AG20443 (cell line): ENCODE results near the gene DBI.
A peak's percentile ranks its signal among the peaks of the same experiment; 100 is the strongest.
"Not testable (repeated sequence)": the region's sequence is repeated elsewhere in the genome, so short reads cannot be mapped to it uniquely, and the experiment has no call there.

Source experiments
- DNase-seq: peaks from one replicate; pipeline ENCODE4 v3.0.0; 2012; ENCODE audit warnings: low spot score, mixed read lengths

DBI gene

GRCh38 chr2:119402645-119403560 lies 36.1 kb downstream of the DBI start:
- no peak for DNase-seq

- not testable (repeated sequence) for DNase-seq
Observed at GRCh38 chr2:119403618-119404017, 36.8 kb downstream of the DBI start.

GRCh38 chr2:119405151-119405550 lies 38.4 kb downstream of the DBI start:
- no peak for DNase-seq

GRCh38 chr2:119407430-119408220 lies 40.8 kb downstream of the DBI start:
- peak; percentile 82 for DNase-seq

- peak; percentile 45 for DNase-seq
Observed at GRCh38 chr2:119408221-119408619, 41.4 kb downstream of the DBI start.

GRCh38 chr2:119409506-119409905 lies 42.7 kb downstream of the DBI start:
- DNase-seq, result no peak

- DNase-seq, result no peak
Observed at GRCh38 chr2:119414894-119415293, 48.1 kb downstream of the DBI start.

GRCh38 chr2:119415630-119416029 lies 48.9 kb downstream of the DBI start:
- no peak for DNase-seq

GRCh38 chr2:119416299-119416923 lies 49.6 kb downstream of the DBI start:
- DNase-seq, result no peak

- no peak for DNase-seq
Observed at GRCh38 chr2:119417908-119418307, 51.1 kb downstream of the DBI start.

- peak; percentile 54 for DNase-seq
Observed at GRCh38 chr2:119419065-119419464, 52.3 kb downstream of the DBI start.

- DNase-seq, result no peak
Observed at GRCh38 chr2:119419803-119420508, 53.2 kb downstream of the DBI start.

- no peak for DNase-seq
Observed at GRCh38 chr2:119421304-119421703, 54.5 kb downstream of the DBI start.

- DNase-seq, result no peak
Observed at GRCh38 chr2:119421741-119422140, 55.0 kb downstream of the DBI start.
